GM12891 (cell line): Measurements from ENCODE around the gene METAP1D.
A peak's percentile ranks its signal among the peaks of the same experiment; 100 is the strongest.
"Not testable (repeated sequence)": the region's sequence is repeated elsewhere in the genome, so short reads cannot be mapped to it uniquely, and the experiment has no call there.

Experiments
- DNase-seq: peaks from one replicate; pipeline ENCODE4 v3.0.0; 2011; ENCODE audit warnings: low spot score; ENCODE audit not compliant: insufficient read length
- FAIRE-seq: peaks from 2 replicates; lab custom pipeline; 2011; peaks lifted over from hg19 to GRCh38; lab: Jason Lieb, UNC
- PAX5 ChIP-seq: IDR thresholded peaks from 2 replicates; pipeline ENCODE4 v1.6.1; 2011; ENCODE audit warnings: low read length, moderate library complexity, mild to moderate bottlenecking; ENCODE audit not compliant: insufficient read depth, severe bottlenecking
- POLR2A ChIP-seq: IDR thresholded peaks from 2 replicates; pipeline ENCODE4 v1.6.1; 2011; ENCODE audit warnings: low read depth, low read length, control low read depth
- POLR2AphosphoS5 ChIP-seq: IDR thresholded peaks from 2 replicates; pipeline ENCODE4 v1.6.1; 2011; ENCODE audit warnings: low read depth, low read length, control low read depth
- POU2F2 ChIP-seq: IDR thresholded peaks from 2 replicates; pipeline ENCODE4 v1.6.1; 2011; ENCODE audit warnings: low read depth, mild to moderate bottlenecking, control low read depth, low read length, moderate library complexity
- SPI1 ChIP-seq: IDR thresholded peaks from 2 replicates; pipeline ENCODE4 v1.6.1; 2011; ENCODE audit warnings: low read depth, low read length, control low read depth
- TAF1 ChIP-seq: IDR thresholded peaks from 2 replicates; pipeline ENCODE4 v1.6.1; 2011; ENCODE audit warnings: low read depth, low read length, control low read depth

Gene METAP1D

GRCh38 chr2:171965238-171965637 is 34.5 kb upstream of the METAP1D start:
- TF ChIP-seq POLR2A (no peak), TAF1 (no peak), PAX5 (no peak), SPI1 (no peak), POLR2AphosphoS5 (no peak), POU2F2 (no peak)
- FAIRE-seq (no peak), DNase-seq (no peak)

- FAIRE-seq = no peak
- no peak for DNase-seq
- TF ChIP-seq PAX5 = no peak
- no peak for TF ChIP-seq SPI1
These were observed 34.1 kb upstream of the METAP1D start for GRCh38 chr2:171965661-171966060.

GRCh38 chr2:171966235-171966634 is 33.5 kb upstream of the METAP1D start:
- TF ChIP-seq POLR2A (no peak), SPI1 (no peak), PAX5 (no peak), TAF1 (no peak), POLR2AphosphoS5 (no peak), POU2F2 (no peak)
- DNase-seq (no peak), FAIRE-seq (no peak)

GRCh38 chr2:171966688-171967087 is 33.1 kb upstream of the METAP1D start:
- FAIRE-seq (no peak), DNase-seq (no peak)
- TF ChIP-seq POLR2A (no peak), POU2F2 (no peak), POLR2AphosphoS5 (no peak), PAX5 (no peak), TAF1 (no peak), SPI1 (no peak)

GRCh38 chr2:171968509-171968908 is 31.2 kb upstream of the METAP1D start:
- DNase-seq (no peak), FAIRE-seq (no peak)
- no peak for TF ChIP-seq POLR2A
- no peak for TF ChIP-seq TAF1
- TF ChIP-seq POLR2AphosphoS5 = no peak
- TF ChIP-seq POU2F2 = no peak
- no peak for TF ChIP-seq PAX5
- TF ChIP-seq SPI1 = no peak

- TF ChIP-seq POU2F2 (no peak), PAX5 (no peak), POLR2AphosphoS5 (no peak), SPI1 (no peak), POLR2A (no peak), TAF1 (no peak)
- no peak for FAIRE-seq
- DNase-seq = no peak
These were observed 27.3 kb upstream of the METAP1D start for GRCh38 chr2:171972329-171972982.

GRCh38 chr2:171979103-171979502 is 20.6 kb upstream of the METAP1D start:
- TF ChIP-seq TAF1 = no peak
- no peak for TF ChIP-seq PAX5
- TF ChIP-seq SPI1 = no peak
- TF ChIP-seq POLR2AphosphoS5 = no peak
- TF ChIP-seq POLR2A = no peak
- TF ChIP-seq POU2F2 = no peak
- no peak for FAIRE-seq
- DNase-seq = no peak

GRCh38 chr2:171983924-171984323 is 15.8 kb upstream of the METAP1D start:
- peak; percentile 20 for FAIRE-seq
- DNase-seq = not testable (repeated sequence)

- TF ChIP-seq POLR2AphosphoS5 = no peak
- no peak for TF ChIP-seq POLR2A
- no peak for TF ChIP-seq TAF1
- no peak for TF ChIP-seq PAX5
- no peak for TF ChIP-seq SPI1
- no peak for TF ChIP-seq POU2F2
- no peak for FAIRE-seq
These were observed 14.7 kb upstream of the METAP1D start for GRCh38 chr2:171985076-171985475.

GRCh38 chr2:171986778-171987177 is 13.0 kb upstream of the METAP1D start:
- FAIRE-seq (no peak), DNase-seq (no peak)
- TF ChIP-seq POLR2A (no peak), POU2F2 (no peak), SPI1 (no peak), PAX5 (no peak)

More at GRCh38 chr2:171985076-171985475, 14.7 kb upstream of the METAP1D start:
- DNase-seq = no peak

GRCh38 chr2:171991027-171991426 is 8.7 kb upstream of the METAP1D start:
- TF ChIP-seq SPI1 (no peak), PAX5 (no peak), POLR2AphosphoS5 (no peak), TAF1 (no peak), POLR2A (no peak), POU2F2 (no peak)
- DNase-seq (no peak), FAIRE-seq (no peak)
